Testis (tissue), 3 donors: Measurements from ENCODE around the gene ALPK1. TPM values are rescaled to one million over a fixed set of nuclear protein-coding genes. Genes with fewer than 3 reads are reported as not detected.

Experiments
- DNase-seq: peaks from one replicate; pipeline ENCODE4 v3.0.0-alpha.2; 2019
- H3K27ac ChIP-seq, 2 donors: fragments of 200-600 bp; sonication (generic); one replicate each; pipeline ENCODE4 v1.5.1; 2019
- H3K27me3 ChIP-seq: fragments of 200-600 bp; sonication (generic); one replicate; pipeline ENCODE4 v1.5.1; 2019
- H3K36me3 ChIP-seq: fragments of 200-600 bp; sonication (generic); one replicate; pipeline ENCODE4 v1.5.1; 2017; ENCODE audit warnings: low read depth; ENCODE audit errors: missing control alignments
- H3K4me1 ChIP-seq: fragments of 200-600 bp; sonication (generic); one replicate; pipeline ENCODE4 v1.5.1; 2019
- H3K4me3 ChIP-seq, 2 donors: fragments of 200-600 bp; sonication (generic); one replicate each; pipeline ENCODE4 v1.5.1; 2017 to 2019
- H3K9me3 ChIP-seq: fragments of 200-600 bp; sonication (generic); one replicate; pipeline ENCODE4 v1.5.1; 2017
- POLR2A ChIP-seq: fragments of 450-650 bp; IDR thresholded peaks from one replicate; pipeline ENCODE4 v1.6.1; 2017; ENCODE audit warnings: antibody characterized with exemption, mild to moderate bottlenecking, moderate library complexity
- WGBS, 2 donors: methylation state at CpG; one replicate each; pipeline ENCODE4 v1.1.5; 2018; 5-methylcytosine and 5-hydroxymethylcytosine counted together
- intact Hi-C: fragments of 100-400 bp; cut with DNase I; formaldehyde crosslinking; loops from one replicate; pipeline ENCODE4 v1.15.1; 2023; ENCODE audit warnings: low total_unique reads
- polyA plus RNA-seq: library from polyadenylated mRNA; stranded (reverse); fragments of 350-450 nt; fragmentation: Illumina TruSeq; extraction: RNeasy Lipid Tissue Mini Kit (QIAGEN cat#74804); gene quantifications from one replicate; pipeline ENCODE4 v1.2.3, GENCODE V29; 2014; ENCODE audit warnings: low read depth, low replicate concordance; ENCODE audit not compliant: insufficient read depth
- total RNA-seq, 2 donors: library from RNA; depleted of rRNA; stranded (reverse); fragments of >200 nt; gene quantifications; one replicate each; pipeline ENCODE4 v1.2.3, GENCODE V29; 2016
- TF ChIP-seq, protein P1 (sequence below), 3 experiments: fragments of 450-650 bp in 2 of 3; fragments of 200-600 bp in 1 of 3; sonication (generic) in 1 of 3; IDR thresholded peaks; one replicate each; pipeline ENCODE4 v1.5.1; 2016 to 2019; ENCODE audit warnings: antibody characterized with exemption in 3 of 3, mild to moderate bottlenecking in 2 of 3, moderate library complexity in 1 of 3

The ALPK1 gene
- total and polyA plus RNA-seq, 3 donors from 2014 or later, result 5.2 to 12.5 (median 9.7) TPM

DNA sequence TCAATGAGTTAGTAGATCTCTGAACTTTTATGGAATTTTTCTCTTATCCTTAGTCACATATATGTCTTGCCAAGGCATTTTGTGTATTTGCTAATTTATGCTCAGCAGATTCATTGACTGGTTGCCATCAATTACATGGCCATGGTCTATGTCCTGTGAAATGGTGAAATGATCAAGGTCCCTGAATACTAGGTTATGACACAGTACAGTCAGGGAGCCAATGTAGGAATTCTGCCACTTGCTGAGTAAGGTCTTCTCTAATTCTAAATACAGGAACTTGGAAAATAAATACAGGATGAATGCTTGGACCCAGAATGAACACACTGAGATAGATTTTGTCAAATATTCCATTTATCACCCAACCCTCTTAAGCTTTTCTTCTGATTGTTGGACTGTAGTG lies 35.2 kb downstream of the ALPK1 start:
- Histone ChIP-seq H3K9me3 (no peaks in the 10 kb centered on the region), H3K27ac (no peak overlapping the region), H3K4me3 (no peak overlapping the region), H3K4me1 (no peaks in the 10 kb centered on the region), H3K27me3 (no peaks in the 10 kb centered on the region), H3K36me3 (no peaks in the 10 kb centered on the region)
- DNase-seq, result no peak
- intact Hi-C loops, result no loop called here
- no peak for TF ChIP-seq POLR2A
- TF ChIP-seq, protein P1, sequence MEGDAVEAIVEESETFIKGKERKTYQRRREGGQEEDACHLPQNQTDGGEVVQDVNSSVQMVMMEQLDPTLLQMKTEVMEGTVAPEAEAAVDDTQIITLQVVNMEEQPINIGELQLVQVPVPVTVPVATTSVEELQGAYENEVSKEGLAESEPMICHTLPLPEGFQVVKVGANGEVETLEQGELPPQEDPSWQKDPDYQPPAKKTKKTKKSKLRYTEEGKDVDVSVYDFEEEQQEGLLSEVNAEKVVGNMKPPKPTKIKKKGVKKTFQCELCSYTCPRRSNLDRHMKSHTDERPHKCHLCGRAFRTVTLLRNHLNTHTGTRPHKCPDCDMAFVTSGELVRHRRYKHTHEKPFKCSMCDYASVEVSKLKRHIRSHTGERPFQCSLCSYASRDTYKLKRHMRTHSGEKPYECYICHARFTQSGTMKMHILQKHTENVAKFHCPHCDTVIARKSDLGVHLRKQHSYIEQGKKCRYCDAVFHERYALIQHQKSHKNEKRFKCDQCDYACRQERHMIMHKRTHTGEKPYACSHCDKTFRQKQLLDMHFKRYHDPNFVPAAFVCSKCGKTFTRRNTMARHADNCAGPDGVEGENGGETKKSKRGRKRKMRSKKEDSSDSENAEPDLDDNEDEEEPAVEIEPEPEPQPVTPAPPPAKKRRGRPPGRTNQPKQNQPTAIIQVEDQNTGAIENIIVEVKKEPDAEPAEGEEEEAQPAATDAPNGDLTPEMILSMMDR (IDR thresholded peaks at IDR 0.05), result no peak

DNA sequence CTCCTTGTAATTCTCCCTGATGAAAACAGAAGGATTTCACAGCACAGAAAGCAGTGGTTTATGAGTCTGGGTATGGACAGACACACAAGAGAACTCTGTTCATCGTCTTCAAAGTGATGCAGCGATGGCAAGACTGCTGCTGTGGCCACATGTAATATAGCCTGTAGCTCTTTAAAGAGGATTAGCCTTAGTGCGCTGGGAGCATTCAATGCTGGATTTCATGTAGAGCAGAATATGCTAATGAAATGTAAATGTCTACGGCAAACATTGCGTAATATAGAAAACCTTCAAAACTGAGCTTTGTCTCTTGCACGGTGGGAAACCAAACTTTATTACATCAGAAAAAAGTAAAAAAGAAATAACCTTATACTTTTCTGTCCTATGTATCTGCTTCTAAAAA lies 42.9 kb downstream of the ALPK1 start:
- no peaks in the 10 kb centered on the region for H3K36me3 ChIP-seq
- 85 to 87% methylated on average over 6 of the region's 6 CpGs for WGBS, 2 donors
- H3K4me3 ChIP-seq, result no peak overlapping the region
- H3K4me1 ChIP-seq, result no peaks in the 10 kb centered on the region
- no peaks in the 10 kb centered on the region for H3K9me3 ChIP-seq
- TF ChIP-seq POLR2A, result no peak
- TF ChIP-seq, protein P1 (IDR thresholded peaks at IDR 0.05), result no peak
- H3K27me3 ChIP-seq, result no peaks in the 10 kb centered on the region
- DNase-seq, result no peak
- H3K27ac ChIP-seq, result no peak overlapping the region
- intact Hi-C loops, result no loop called here

DNA sequence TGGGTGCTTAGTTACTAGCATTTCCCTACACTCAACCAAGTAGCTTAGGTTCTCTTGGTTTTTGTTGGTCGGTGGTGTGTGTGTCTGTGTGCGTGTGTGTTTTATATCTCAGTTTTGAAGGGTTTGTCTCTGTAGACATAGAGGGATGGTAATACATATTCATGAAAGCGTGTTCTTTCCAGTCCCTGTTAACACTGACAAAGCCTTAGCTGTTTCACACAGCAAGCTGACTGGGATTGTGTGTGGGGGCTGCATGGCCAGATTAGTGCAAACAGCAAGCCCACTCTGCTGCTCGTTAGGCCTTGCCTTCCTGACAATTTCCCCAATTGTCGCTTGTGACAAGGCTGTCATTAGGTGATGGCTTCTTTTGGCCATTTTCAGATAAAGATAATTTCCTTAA lies 43.9 kb downstream of the ALPK1 start:
- Histone ChIP-seq H3K27ac (no peak overlapping the region), H3K36me3 (no peaks in the 10 kb centered on the region), H3K4me1 (no peaks in the 10 kb centered on the region), H3K4me3 (no peak overlapping the region), H3K27me3 (no peaks in the 10 kb centered on the region), H3K9me3 (no peaks in the 10 kb centered on the region)
- intact Hi-C loops, result no loop called here
- TF ChIP-seq, protein P1 (IDR thresholded peaks at IDR 0.05), result no peak
- TF ChIP-seq POLR2A, result no peak
- no peak for DNase-seq
- WGBS, 2 donors, result 82 to 84% methylated on average over 5 of the region's 5 CpGs

DNA sequence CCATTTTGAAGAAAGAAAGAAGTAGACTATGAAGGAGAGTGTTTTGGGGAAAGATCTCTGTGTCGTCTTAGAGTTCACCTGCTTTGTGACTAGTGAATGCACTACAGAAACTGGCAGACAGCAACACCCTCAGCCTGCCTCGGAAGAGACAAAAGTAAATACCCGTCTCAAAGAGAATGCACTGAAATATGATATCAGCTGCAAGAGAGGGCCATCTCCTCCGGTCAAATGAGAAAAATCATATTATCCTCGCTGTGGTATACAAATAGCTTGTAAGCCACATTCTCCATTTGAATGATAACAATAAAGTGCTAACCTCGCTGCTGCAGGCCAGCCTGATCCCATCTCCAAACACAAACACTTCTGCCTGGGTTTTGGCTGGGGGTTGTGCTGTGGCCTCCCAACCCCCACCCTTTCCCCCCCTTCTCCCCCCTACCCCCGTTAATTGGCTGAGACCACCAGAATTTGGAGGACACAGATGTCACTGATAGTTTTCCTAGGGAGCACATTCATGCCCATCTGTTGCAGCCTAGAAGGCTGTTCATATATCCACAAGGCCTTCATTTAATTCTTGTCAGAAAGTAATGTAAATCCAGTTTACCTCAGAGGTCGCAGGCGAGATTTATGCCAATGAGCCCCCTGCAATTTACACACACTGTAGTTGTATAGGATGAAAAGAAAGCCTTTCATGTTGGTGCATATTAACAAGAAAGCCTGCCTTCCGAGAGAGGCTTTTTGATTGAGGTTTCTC lies 46.3 kb downstream of the ALPK1 start:
- no peak for TF ChIP-seq POLR2A
- TF ChIP-seq, protein P1 (IDR thresholded peaks at IDR 0.05), result no peak
- no peak overlapping the region for H3K27ac ChIP-seq
- WGBS, 2 donors, result 67 to 78% methylated on average over 10 of the region's 10 CpGs
- H3K36me3 ChIP-seq, result no peaks in the 10 kb centered on the region
- H3K4me3 ChIP-seq, result no peak overlapping the region
- no peak for DNase-seq
- no peaks in the 10 kb centered on the region for H3K4me1 ChIP-seq
- intact Hi-C loops, result no loop called here
- H3K9me3 ChIP-seq, result no peaks in the 10 kb centered on the region
- H3K27me3 ChIP-seq, result no peaks in the 10 kb centered on the region

DNA sequence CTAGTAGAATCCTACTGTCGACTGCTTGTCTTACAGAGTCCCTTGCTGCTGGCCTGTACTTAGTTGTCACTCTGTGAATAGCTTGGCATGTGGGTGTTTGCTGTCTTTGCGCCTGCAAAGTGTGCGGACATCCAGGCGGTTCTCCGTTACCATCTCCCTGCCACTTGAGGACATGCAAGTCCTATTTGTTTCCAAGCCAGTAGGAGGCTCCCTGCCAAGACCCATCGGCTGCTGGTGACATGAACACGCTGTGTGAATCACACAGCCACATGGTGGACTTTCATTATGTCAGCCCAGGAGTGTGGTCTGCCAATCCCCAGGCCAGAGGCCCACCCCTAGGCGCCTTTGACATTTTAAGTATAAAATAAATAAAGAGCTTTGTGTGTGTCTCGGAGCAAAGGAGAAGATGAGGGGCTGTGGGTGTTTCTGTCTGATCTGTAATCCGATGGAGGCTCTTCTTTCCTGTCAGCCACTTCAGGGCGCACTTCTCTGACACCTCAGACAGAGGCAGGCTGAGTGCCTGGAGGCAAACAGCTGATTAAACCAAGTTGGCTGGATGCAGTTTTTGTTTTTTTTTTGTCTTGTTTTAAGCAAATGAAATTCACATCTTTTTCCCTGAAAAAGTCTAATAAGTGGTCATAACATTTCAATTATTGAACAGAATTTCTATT lies 51.5 kb downstream of the ALPK1 start:
- TF ChIP-seq, protein P1 (IDR thresholded peaks at IDR 0.05), result no peak
- TF ChIP-seq POLR2A, result no peak
- intact Hi-C loops, result no loop called here
- no peak overlapping the region for H3K4me3 ChIP-seq
- H3K27me3 ChIP-seq, result no peaks in the 10 kb centered on the region
- no peaks in the 10 kb centered on the region for H3K36me3 ChIP-seq
- H3K9me3 ChIP-seq, result no peaks in the 10 kb centered on the region
- H3K4me1 ChIP-seq, result no peaks in the 10 kb centered on the region
- DNase-seq, result peak; percentile 72
- 57 to 70% methylated on average over 11 of the region's 11 CpGs for WGBS, 2 donors
- no peak overlapping the region for H3K27ac ChIP-seq
